Right cardiac atrium (tissue), 5 donors: Measurements from ENCODE around the gene SCFD2. TPM values are rescaled to one million over a fixed set of nuclear protein-coding genes. Genes with fewer than 3 reads are reported as not detected.

Experiments
- ATAC-seq, 2 donors: fragments of 200-7000 bp; cut with Tn5 transposase; one replicate each; pipeline versions ENCODE4 v1.8.0 to v1.9.1; 2020; ENCODE audit warnings: moderate library complexity in 2 of 2, mild to moderate bottlenecking in 1 of 2
- DNase-seq, 3 donors: peaks; one replicate each; pipeline ENCODE4 v3.0.0-alpha.2; 2020
- H3K27ac ChIP-seq: one replicate; pipeline ENCODE4 v1.5.1; 2013; ENCODE audit warnings: mild to moderate bottlenecking, low read length, control low read depth, moderate library complexity
- H3K27me3 ChIP-seq: one replicate; pipeline ENCODE4 v1.6.1; 2013; ENCODE audit not compliant: control insufficient read depth, insufficient read depth
- H3K4me1 ChIP-seq: one replicate; pipeline ENCODE4 v1.6.1; 2013; ENCODE audit warnings: low read length; ENCODE audit not compliant: control insufficient read depth, insufficient read depth
- H3K4me3 ChIP-seq: one replicate; pipeline ENCODE4 v1.5.1; 2013; ENCODE audit warnings: low read length, control low read depth
- H3K9me3 ChIP-seq: one replicate; pipeline ENCODE4 v1.6.1; 2013; ENCODE audit warnings: low read length; ENCODE audit not compliant: control insufficient read depth
- WGBS: extraction: QIAGEN DNeasy Blood & Tissue Kit; methylation state at CpG from one replicate; pipeline ENCODE4 v1.1.7; 2013; 5-methylcytosine and 5-hydroxymethylcytosine counted together
- intact Hi-C, 4 donors: fragments of 100-400 bp; cut with DNase I; formaldehyde crosslinking; loops; one replicate each; pipeline versions ENCODE4 v1.11.0 to v1.14.0; 2022 to 2023
- polyA plus RNA-seq: library from polyadenylated mRNA; stranded (reverse); fragments of 200-250 nt; gene quantifications from one replicate; pipeline ENCODE4 v1.2.3, GENCODE V29; 2013
- total RNA-seq, 4 donors: library from RNA; stranded (reverse); fragmentation: NEBNext Ultra II Directional; extraction: Animal tissue kit (Norgen Biotek cat#: 25700); gene quantifications; one replicate each; pipeline ENCODE4 v1.2.1, GENCODE V29; 2021
- donor health status: healthy with polysubstance abuse.
- donor health status: DM: no; HTN: yes; CAD: no.
- donor health status: DM: no; HTN: no; CAD: no.
- donor health status: DM: no; HTN: yes; CAD: no; lungs with severe emphysema.
- donor health status: DM: yes; HTN: yes; CAD: no.

Gene SCFD2
- total and polyA plus RNA-seq, 5 donors = 4.5 to 11.1 (median 10.1) TPM

- Histone ChIP-seq H3K4me1 (peaks cover 6% of the 10 kb centered on the region), H3K27ac (no peak overlapping the region)
- 65% methylated on average over 2 of the region's 2 CpGs for WGBS
Observed at GRCh38 chr4:53021754-53022512, 343.9 kb downstream of the SCFD2 start.

GRCh38 chr4:53019485-53020382 lies 346.1 kb downstream of the SCFD2 start:
- no peak overlapping the region for H3K27ac ChIP-seq
- H3K27me3 ChIP-seq = no peaks in the 10 kb centered on the region
- no peaks in the 10 kb centered on the region for H3K9me3 ChIP-seq
- intact Hi-C loops = loop anchor here in 2 of 4 donors (5.0 to 10.0 kb wide), 5 partner anchors 105 to 1215 kb away; no protein-coding TSS in a partner anchor
- no peak for DNase-seq
- H3K4me3 ChIP-seq = no peak overlapping the region
- peak; percentile 61 to 89 for ATAC-seq
- WGBS = 38% methylated on average over 6 of the region's 6 CpGs
- peaks cover 6% of the 10 kb centered on the region for H3K4me1 ChIP-seq

More at GRCh38 chr4:53021754-53022512, 343.9 kb downstream of the SCFD2 start:
- intact Hi-C loops = loop anchor here in 1 of 4 donors (10.0 kb wide), 1 partner anchor 103 kb away; no protein-coding TSS in a partner anchor
- Histone ChIP-seq H3K27me3 (no peaks in the 10 kb centered on the region), H3K4me3 (no peak overlapping the region), H3K9me3 (no peaks in the 10 kb centered on the region)
- DNase-seq (peak in 1 of 3 donors; percentile 1), ATAC-seq (no peak)

GRCh38 chr4:53018471-53018870 lies 347.4 kb downstream of the SCFD2 start:
- H3K27me3 ChIP-seq = no peaks in the 10 kb centered on the region
- no peak for DNase-seq
- intact Hi-C loops = loop anchor here in 2 of 4 donors (5.0 to 10.0 kb wide), 4 partner anchors 166 to 1216 kb away; no protein-coding TSS in a partner anchor
- no peak for ATAC-seq
- 88% methylated on average over 3 of the region's 3 CpGs for WGBS
- H3K4me1 ChIP-seq = peaks cover 6% of the 10 kb centered on the region
- no peak overlapping the region for H3K27ac ChIP-seq
- H3K9me3 ChIP-seq = no peaks in the 10 kb centered on the region
- H3K4me3 ChIP-seq = no peak overlapping the region

- Histone ChIP-seq H3K4me3 (no peak overlapping the region), H3K27ac (no peak overlapping the region), H3K9me3 (no peaks in the 10 kb centered on the region), H3K4me1 (peaks cover 6% of the 10 kb centered on the region), H3K27me3 (no peaks in the 10 kb centered on the region)
- no peak for DNase-seq
- intact Hi-C loops = loop anchor here in 2 of 4 donors (5.0 to 10.0 kb wide), 4 partner anchors 169 to 1219 kb away; no protein-coding TSS in a partner anchor
- no peak for ATAC-seq
- 68% methylated on average over 5 of the region's 5 CpGs for WGBS
Observed at GRCh38 chr4:53016099-53016820, 349.6 kb downstream of the SCFD2 start.

- no peak overlapping the region for H3K27ac ChIP-seq
- 26% methylated on average over 5 of the region's 5 CpGs for WGBS
Observed at GRCh38 chr4:53015681-53016080, 350.2 kb downstream of the SCFD2 start.

GRCh38 chr4:53014881-53015280 lies 351.0 kb downstream of the SCFD2 start:
- 85% methylated on average over 2 of the region's 2 CpGs for WGBS
- H3K4me3 ChIP-seq = no peak overlapping the region
- no peaks in the 10 kb centered on the region for H3K27me3 ChIP-seq
- H3K9me3 ChIP-seq = no peaks in the 10 kb centered on the region
- peaks cover 4% of the 10 kb centered on the region for H3K4me1 ChIP-seq
- DNase-seq = no peak
- no peak overlapping the region for H3K27ac ChIP-seq
- intact Hi-C loops = loop anchor here in 2 of 4 donors (5.0 to 10.0 kb wide), 4 partner anchors 170 to 1220 kb away; no protein-coding TSS in a partner anchor
- no peak for ATAC-seq

More at GRCh38 chr4:53015681-53016080, 350.2 kb downstream of the SCFD2 start:
- ATAC-seq = peak in 1 of 2 donors; percentile 44
- no peaks in the 10 kb centered on the region for H3K9me3 ChIP-seq
- DNase-seq = peak in 1 of 3 donors; percentile 59
- intact Hi-C loops = loop anchor here in 2 of 4 donors (5.0 to 10.0 kb wide), 4 partner anchors 169 to 1219 kb away; no protein-coding TSS in a partner anchor
- no peak overlapping the region for H3K4me3 ChIP-seq
- H3K27me3 ChIP-seq = no peaks in the 10 kb centered on the region
- H3K4me1 ChIP-seq = peaks cover 6% of the 10 kb centered on the region

GRCh38 chr4:53013873-53014775 lies 351.7 kb downstream of the SCFD2 start:
- DNase-seq = no peak
- H3K4me1 ChIP-seq = peaks cover 7% of the 10 kb centered on the region
- ATAC-seq = no peak
- intact Hi-C loops = loop anchor here in 1 of 4 donors (10.0 kb wide), 2 partner anchors 171 to 1221 kb away; no protein-coding TSS in a partner anchor
- no peaks in the 10 kb centered on the region for H3K9me3 ChIP-seq
- no peak overlapping the region for H3K4me3 ChIP-seq
- WGBS = 90% methylated on average over 5 of the region's 5 CpGs
- H3K27me3 ChIP-seq = no peaks in the 10 kb centered on the region
- no peak overlapping the region for H3K27ac ChIP-seq

GRCh38 chr4:53012738-53013137 lies 353.1 kb downstream of the SCFD2 start:
- intact Hi-C loops = loop anchor here in 1 of 4 donors (10.0 kb wide), 2 partner anchors 172 to 1222 kb away; no protein-coding TSS in a partner anchor
- ATAC-seq (peak in 1 of 2 donors; percentile 34), DNase-seq (no peak)
- H3K27me3 ChIP-seq = no peaks in the 10 kb centered on the region
- 47% methylated on average over 1 of the region's 1 CpG for WGBS
- H3K4me1 ChIP-seq = peaks cover 5% of the 10 kb centered on the region
- no peaks in the 10 kb centered on the region for H3K9me3 ChIP-seq
- no peak overlapping the region for H3K4me3 ChIP-seq
- H3K27ac ChIP-seq = no peak overlapping the region

GRCh38 chr4:53011259-53011905 lies 354.5 kb downstream of the SCFD2 start:
- Histone ChIP-seq H3K9me3 (no peaks in the 10 kb centered on the region), H3K4me3 (no peak overlapping the region), H3K27ac (peak overlapping the region; percentile 23), H3K27me3 (no peaks in the 10 kb centered on the region), H3K4me1 (peaks cover 3% of the 10 kb centered on the region)
- intact Hi-C loops = loop anchor here in 1 of 4 donors (10.0 kb wide), 2 partner anchors 173 to 1223 kb away; no protein-coding TSS in a partner anchor
- WGBS = 29% methylated on average over 2 of the region's 2 CpGs
- no peak for DNase-seq
- ATAC-seq = peak in 1 of 2 donors; percentile 51
